Naive thymus-derived CD8-positive, alpha-beta T cell (primary cell): Measurements from ENCODE around the gene SPR. TPM values are rescaled to one million over a fixed set of nuclear protein-coding genes. Genes with fewer than 3 reads are reported as not detected.

ENCODE experiments used
- ATAC-seq, 2 donors: fragments of 150-1000 bp; cut with Tn5 transposase in 1 of 2; sonication (Bioruptor Pico), chemical (Tn5 transposase) in 1 of 2; 1 replicate in 1 of 2; 2 replicates in 1 of 2; pipeline ENCODE4 v1.10.0; 2021; ENCODE audit warnings: mild to moderate bottlenecking in 2 of 2, moderate library complexity in 2 of 2
- POLR2A ChIA-PET: fragments of 350-600 bp; sonication (Branson Sonifier 250); formaldehyde crosslinking; loops from one replicate; lab custom pipeline; 2021; ENCODE audit warnings: antibody characterized with exemption; lab: Charles Lee
- DNase-seq, 10 donors: peaks; one replicate each; pipeline versions ENCODE4 v3.0.0 to v3.0.0-alpha.2; 2020 to 2022
- H3K27ac Mint-ChIP-seq, 10 donors: one replicate each; pipeline ENCODE4 v1.8.0; 2020 to 2022; ENCODE audit warnings: mild to moderate bottlenecking in 10 of 10, mixed read lengths in 10 of 10, moderate library complexity in 4 of 10, inconsistent platforms in 1 of 10
- H3K27me3 Mint-ChIP-seq, 5 donors: one replicate each; pipeline ENCODE4 v1.8.0; 2021 to 2022; ENCODE audit warnings: mixed read lengths in 5 of 5
- H3K36me3 Mint-ChIP-seq, 3 donors: one replicate each; pipeline ENCODE4 v1.8.0; 2020 to 2022; ENCODE audit warnings: mixed read lengths in 3 of 3, mild to moderate bottlenecking in 2 of 3, inconsistent platforms in 1 of 3
- H3K4me1 Mint-ChIP-seq, 4 donors: one replicate each; pipeline ENCODE4 v1.8.0; 2021 to 2022; ENCODE audit warnings: mixed read lengths in 4 of 4
- H3K4me3 Mint-ChIP-seq, 10 donors: one replicate each; pipeline ENCODE4 v1.8.0; 2020 to 2022; ENCODE audit warnings: mild to moderate bottlenecking in 10 of 10, mixed read lengths in 10 of 10, moderate library complexity in 6 of 10, inconsistent platforms in 1 of 10
- H3K9me3 Mint-ChIP-seq, 9 donors: one replicate each; pipeline ENCODE4 v1.8.0; 2020 to 2022; ENCODE audit warnings: mixed read lengths in 9 of 9, mild to moderate bottlenecking in 3 of 9, inconsistent platforms in 1 of 9, moderate library complexity in 1 of 9
- polyA plus RNA-seq, 3 donors: library from polyadenylated mRNA; unstranded; fragments of 300-500 nt; fragmentation: Illumina TruSeq; gene quantifications; one replicate each; pipeline ENCODE4 v1.2.3, GENCODE V29; 2021
- total RNA-seq, 8 experiments: library from RNA in 2 of 8; stranded (reverse) in 2 of 8; gene quantifications; one replicate each; pipeline ENCODE4 v1.2.3 and lab custom pipeline; 2021 to 2026

SPR gene
- total and polyA plus RNA-seq, 5 experiments from 2014 or later: 0.52 to 1.8 (median 0.63) TPM; not detected in 2

DNA sequence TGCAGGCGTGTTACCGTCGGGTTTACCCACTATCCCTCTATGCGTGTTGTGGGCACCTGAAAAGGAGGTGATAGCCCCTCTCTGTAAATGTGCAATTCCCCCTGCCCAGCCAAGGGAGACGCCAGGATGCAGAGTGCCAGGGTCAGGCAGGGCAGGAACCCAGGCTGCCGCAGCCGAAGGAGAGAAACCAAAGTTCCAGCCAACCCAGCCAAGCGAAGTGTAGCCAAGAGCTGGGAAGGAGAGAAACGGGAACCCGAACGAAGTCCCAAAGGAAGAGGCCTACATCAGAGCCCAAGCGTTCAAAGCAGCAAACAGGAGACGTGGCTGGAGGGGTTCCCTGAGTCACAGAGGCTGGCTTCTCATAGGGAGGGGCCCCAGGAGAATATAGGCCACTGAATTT is 24.2 kb upstream of the SPR start:
- H3K27me3 Mint-ChIP-seq: peaks cover 31 to 69% (median 56%) of the 10 kb centered on the region in 5 donors
- H3K36me3 Mint-ChIP-seq: no peaks in the 10 kb centered on the region
- no peak for DNase-seq
- no peak overlapping the region for H3K27ac Mint-ChIP-seq
- peaks cover 5 to 14% (median 10%) of the 10 kb centered on the region in 4 donors for H3K4me1 Mint-ChIP-seq
- no peak for ATAC-seq
- POLR2A ChIA-PET: no interaction called here
- H3K4me3 Mint-ChIP-seq: peak overlapping the region in 2 of 10 donors; percentile 34 to 48
- no peaks in the 10 kb centered on the region for H3K9me3 Mint-ChIP-seq

DNA sequence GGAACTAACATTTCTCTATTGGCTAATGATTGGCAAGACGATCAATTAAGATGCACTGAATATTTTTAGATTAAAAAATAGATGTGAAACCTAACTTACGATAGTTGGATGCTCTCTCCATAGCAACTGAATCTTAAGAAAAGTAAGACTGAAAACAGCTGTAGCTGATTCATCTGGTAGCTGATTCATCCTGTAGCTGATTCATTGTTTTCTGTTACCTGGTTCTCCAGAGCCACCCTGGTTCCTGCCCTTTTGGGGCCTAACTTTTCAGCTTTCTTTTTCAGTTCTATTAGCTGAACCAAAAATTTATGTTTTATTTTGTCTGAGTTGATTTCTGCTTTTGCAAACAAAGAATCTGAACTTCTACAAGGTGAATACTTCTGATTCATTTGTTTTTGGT is 22.7 kb upstream of the SPR start:
- H3K27ac Mint-ChIP-seq: no peak overlapping the region
- H3K9me3 Mint-ChIP-seq: no peaks in the 10 kb centered on the region
- no peak for DNase-seq
- peaks cover 33 to 77% (median 56%) of the 10 kb centered on the region in 5 donors for H3K27me3 Mint-ChIP-seq
- POLR2A ChIA-PET: no interaction called here
- H3K4me3 Mint-ChIP-seq: no peak overlapping the region
- ATAC-seq: no peak
- H3K36me3 Mint-ChIP-seq: no peaks in the 10 kb centered on the region
- peaks cover 5 to 14% (median 10%) of the 10 kb centered on the region in 4 donors for H3K4me1 Mint-ChIP-seq

DNA sequence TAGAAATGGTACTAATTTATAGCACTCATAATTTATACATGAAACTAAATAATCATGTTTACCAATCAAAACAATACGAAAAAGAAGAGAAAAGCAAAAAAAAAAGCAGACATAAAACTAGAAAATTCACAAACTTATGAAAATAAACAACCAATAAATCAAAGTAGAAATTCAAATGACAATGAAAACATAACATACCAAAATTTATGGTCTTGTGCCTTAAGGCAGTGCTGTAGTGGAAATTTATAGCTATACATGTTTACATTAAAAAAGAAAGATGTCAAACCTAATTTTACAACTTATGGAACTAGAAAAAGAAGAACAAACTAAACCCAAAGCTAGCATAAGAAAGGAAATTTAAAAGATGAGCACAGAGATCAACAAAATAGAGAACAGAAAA is 16.1 kb upstream of the SPR start:
- no peaks in the 10 kb centered on the region for H3K4me1 Mint-ChIP-seq
- no peak overlapping the region for H3K4me3 Mint-ChIP-seq
- peaks cover 0 to 16% (median 8%) of the 10 kb centered on the region in 9 donors for H3K9me3 Mint-ChIP-seq
- ATAC-seq (no peak), DNase-seq (no peak)
- H3K27me3 Mint-ChIP-seq: peaks cover 15 to 56% (median 31%) of the 10 kb centered on the region in 5 donors
- H3K27ac Mint-ChIP-seq: no peak overlapping the region
- H3K36me3 Mint-ChIP-seq: peaks cover 0 to 12% (median 0%) of the 10 kb centered on the region in 3 donors
- POLR2A ChIA-PET: no interaction called here

DNA sequence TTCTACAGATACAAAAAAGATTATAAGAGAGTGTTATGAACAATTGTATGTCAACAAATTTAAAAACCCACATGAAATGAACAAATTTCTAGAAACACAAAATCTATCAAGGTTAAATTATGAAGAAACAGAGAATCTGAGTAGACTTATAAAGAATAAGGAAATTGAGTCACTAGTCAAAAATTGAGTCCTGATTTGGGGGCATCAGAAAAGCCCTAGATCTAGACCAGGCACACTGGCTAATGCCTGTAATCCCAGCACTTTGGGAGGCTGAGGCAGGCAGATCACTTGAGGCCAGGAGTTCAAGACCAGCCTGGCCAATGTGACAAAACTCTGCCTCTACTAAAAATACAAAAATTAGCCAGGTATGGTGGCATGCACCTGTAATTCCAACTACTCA is 15.3 kb upstream of the SPR start:
- ATAC-seq: no peak
- POLR2A ChIA-PET: no interaction called here
- Mint-ChIP-seq H3K27me3 (peaks cover 14 to 54% (median 22%) of the 10 kb centered on the region in 5 donors), H3K4me1 (no peaks in the 10 kb centered on the region), H3K27ac (no peak overlapping the region), H3K4me3 (no peak overlapping the region), H3K9me3 (peaks cover 0 to 16% (median 8%) of the 10 kb centered on the region in 9 donors), H3K36me3 (peaks cover 0 to 12% (median 0%) of the 10 kb centered on the region in 3 donors)
- DNase-seq: no peak

DNA sequence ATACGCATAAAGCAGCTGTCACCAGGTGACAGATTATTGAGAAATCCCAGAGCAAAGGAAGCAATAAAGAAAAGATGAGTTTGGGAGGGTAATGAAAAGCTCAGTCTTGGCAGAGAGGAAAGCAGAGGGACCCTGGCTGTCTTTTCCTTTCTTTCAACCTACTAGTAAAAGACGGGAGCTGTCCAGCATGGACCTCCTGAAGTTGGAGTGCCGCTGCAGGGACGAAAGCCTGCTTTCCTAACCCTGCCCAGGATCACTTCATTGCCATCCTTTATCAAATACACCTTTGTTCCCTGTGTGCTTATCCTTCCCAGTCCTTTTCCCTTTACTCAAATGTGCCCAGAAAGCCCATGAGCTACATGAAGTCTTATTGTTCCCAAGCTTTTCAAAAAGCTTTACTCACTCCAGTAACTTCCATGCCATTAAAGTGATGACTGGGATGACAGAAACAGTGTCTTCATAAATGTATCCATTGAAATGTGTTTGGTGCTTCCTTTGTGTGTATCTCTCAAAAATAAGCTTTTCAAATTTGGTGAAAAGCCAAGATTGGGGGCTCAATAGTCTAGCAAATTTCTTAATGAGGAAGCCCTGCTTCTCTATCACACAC is 3.7 kb upstream of the SPR start:
- POLR2A ChIA-PET: no interaction called here
- Mint-ChIP-seq H3K9me3 (peaks cover 0 to 2% (median 0%) of the 10 kb centered on the region in 9 donors), H3K4me3 (no peak overlapping the region), H3K27me3 (peaks cover 44 to 67% (median 56%) of the 10 kb centered on the region in 5 donors), H3K27ac (no peak overlapping the region), H3K4me1 (peaks cover 0 to 10% (median 7%) of the 10 kb centered on the region in 4 donors), H3K36me3 (peaks cover 0 to 6% (median 0%) of the 10 kb centered on the region in 3 donors)
- no peak for DNase-seq
- no peak for ATAC-seq

DNA sequence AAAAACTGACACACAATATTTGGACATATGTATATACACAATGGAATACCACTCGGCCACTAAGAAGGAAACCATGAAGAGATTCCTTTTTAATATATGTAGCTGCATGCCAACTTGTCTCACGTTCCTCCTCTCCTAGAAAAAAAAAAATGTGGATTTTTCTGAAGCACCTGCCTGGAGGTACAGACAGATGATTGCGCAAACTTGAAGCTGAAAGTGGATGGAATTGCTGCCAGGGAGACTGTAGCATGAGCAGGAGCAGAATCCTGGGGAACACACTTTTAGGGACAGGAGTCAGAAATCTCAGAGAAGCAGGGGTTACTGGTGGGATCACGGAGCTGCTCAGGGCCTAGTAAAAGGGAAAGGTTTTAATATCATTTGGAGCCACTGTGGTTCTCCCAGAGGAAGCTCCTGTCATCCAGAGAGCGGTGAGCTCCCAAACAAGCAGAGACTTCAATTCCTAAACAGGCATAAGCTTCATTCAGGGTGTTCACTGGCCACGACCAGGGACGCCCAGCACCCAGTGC is 640 bp upstream of the SPR start:
- H3K4me1 Mint-ChIP-seq: peaks cover 0 to 13% (median 8%) of the 10 kb centered on the region in 4 donors
- peak overlapping the region in 2 of 10 donors; percentile 54 to 76 for H3K27ac Mint-ChIP-seq
- peaks cover 0 to 6% (median 0%) of the 10 kb centered on the region in 3 donors for H3K36me3 Mint-ChIP-seq
- peaks cover 50 to 86% (median 64%) of the 10 kb centered on the region in 5 donors for H3K27me3 Mint-ChIP-seq
- peak overlapping the region; percentile 69 to 85 (median 80) for H3K4me3 Mint-ChIP-seq
- DNase-seq (no peak), ATAC-seq (no peak)
- peaks cover 0 to 2% (median 0%) of the 10 kb centered on the region in 9 donors for H3K9me3 Mint-ChIP-seq
- POLR2A ChIA-PET: no interaction called here

DNA sequence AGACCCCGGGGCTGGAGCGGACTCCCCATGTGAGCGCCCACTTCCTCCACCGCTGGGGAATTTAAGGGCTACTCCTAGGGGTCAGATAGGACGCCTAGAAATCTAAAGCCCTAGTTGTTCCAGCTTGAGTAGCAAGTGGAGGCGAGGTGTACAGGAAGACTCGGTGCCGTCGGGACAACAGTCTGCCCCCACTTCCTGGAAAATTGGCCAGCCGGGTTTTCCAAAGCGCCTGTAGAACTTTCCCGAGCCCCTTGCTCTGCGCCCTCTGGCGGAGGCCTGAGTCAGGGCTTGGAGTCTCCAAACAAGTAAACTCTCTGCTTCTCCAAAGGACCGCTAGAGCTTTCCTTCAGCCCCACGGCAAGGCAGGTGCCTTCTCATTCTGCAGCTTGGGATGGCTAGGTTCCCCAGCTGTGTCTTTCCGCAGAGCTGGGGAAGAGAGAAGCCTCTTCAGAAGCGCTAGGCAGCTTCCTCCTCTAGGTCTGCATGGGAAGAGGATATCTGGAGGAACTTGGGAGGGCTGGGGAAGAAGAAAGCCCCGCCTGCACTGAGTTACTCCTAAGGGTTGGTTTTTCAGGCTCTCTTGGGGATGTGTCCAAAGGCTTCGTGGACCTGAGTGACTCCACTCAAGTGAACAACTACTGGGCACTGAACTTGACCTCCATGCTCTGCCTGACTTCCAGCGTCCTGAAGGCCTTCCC is 681 bp downstream of the SPR start:
- peaks cover 46 to 82% (median 57%) of the 10 kb centered on the region in 5 donors for H3K27me3 Mint-ChIP-seq
- H3K9me3 Mint-ChIP-seq: peaks cover 0 to 2% (median 0%) of the 10 kb centered on the region in 9 donors
- POLR2A ChIA-PET: no interaction called here
- H3K4me3 Mint-ChIP-seq: peak overlapping the region; percentile 74 to 86 (median 81)
- H3K36me3 Mint-ChIP-seq: no peaks in the 10 kb centered on the region
- no peak overlapping the region for H3K27ac Mint-ChIP-seq
- peak; percentile 50 to 54 for ATAC-seq
- peak in 8 of 10 donors; percentile 23 to 73 (median 36) for DNase-seq
- peaks cover 0 to 13% (median 8%) of the 10 kb centered on the region in 4 donors for H3K4me1 Mint-ChIP-seq

DNA sequence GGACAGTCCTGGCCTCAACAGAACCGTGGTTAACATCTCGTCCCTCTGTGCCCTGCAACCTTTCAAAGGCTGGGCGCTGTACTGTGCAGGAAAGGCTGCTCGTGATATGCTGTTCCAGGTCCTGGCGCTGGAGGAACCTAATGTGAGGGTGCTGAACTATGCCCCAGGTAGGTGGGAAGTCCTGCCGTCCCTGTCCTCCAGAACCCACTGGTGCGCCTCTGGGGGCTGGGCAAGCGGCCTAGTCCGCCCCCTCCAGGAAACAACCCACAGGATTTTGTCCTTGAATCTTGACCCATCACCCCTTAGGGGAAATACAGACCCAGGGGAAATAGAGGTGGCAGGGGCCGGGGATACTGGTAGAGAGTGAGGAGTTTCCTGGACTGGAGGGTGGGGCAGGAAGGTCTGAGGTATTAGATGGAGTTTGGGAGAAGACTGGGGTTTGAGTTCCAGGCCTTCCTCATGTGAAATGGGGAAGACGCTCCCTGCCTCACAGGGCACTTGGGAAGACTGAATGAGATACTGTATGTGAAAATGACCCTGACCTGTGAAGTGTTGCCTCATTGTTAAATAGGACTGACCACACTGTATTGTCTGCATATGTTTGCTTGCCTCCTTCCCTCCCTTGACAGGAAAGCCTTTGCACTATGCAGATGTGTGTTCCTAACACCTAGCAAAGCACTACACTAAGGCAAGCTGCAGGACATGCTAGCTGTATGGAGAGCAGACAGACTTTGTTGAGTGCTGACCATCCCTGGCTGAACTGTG is 1.4 kb downstream of the SPR start:
- Mint-ChIP-seq H3K4me3 (peak overlapping the region in 6 of 10 donors; percentile 5 to 84 (median 76)), H3K36me3 (no peaks in the 10 kb centered on the region), H3K27me3 (peaks cover 42 to 81% (median 49%) of the 10 kb centered on the region in 5 donors), H3K4me1 (peaks cover 0 to 13% (median 8%) of the 10 kb centered on the region in 4 donors), H3K27ac (no peak overlapping the region), H3K9me3 (no peaks in the 10 kb centered on the region)
- POLR2A ChIA-PET: no interaction called here
- DNase-seq (no peak), ATAC-seq (no peak)

DNA sequence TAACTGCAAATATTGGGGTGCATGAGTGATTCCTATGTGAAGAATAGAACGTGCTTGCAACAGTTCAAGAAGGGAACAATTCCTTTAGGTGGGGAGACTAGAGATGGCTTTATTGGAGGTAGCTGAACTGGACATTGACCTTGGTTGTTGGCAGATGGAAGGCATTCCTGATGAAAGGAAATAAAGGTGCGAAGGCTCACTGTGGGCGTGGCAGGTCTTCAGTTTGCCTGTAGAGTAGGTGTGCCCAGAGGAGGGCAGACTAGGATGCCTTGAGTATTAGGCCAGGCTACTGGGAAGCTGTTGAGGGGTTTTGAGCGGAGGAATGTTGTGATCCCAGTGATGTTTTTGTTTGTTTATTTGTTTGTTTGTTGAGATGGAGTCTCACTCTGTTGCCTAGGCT is 2.8 kb downstream of the SPR start:
- DNase-seq (no peak), ATAC-seq (no peak)
- no peak overlapping the region for H3K27ac Mint-ChIP-seq
- peaks cover 0 to 13% (median 8%) of the 10 kb centered on the region in 4 donors for H3K4me1 Mint-ChIP-seq
- H3K36me3 Mint-ChIP-seq: no peaks in the 10 kb centered on the region
- POLR2A ChIA-PET: no interaction called here
- peaks cover 33 to 85% (median 45%) of the 10 kb centered on the region in 5 donors for H3K27me3 Mint-ChIP-seq
- no peaks in the 10 kb centered on the region for H3K9me3 Mint-ChIP-seq
- no peak overlapping the region for H3K4me3 Mint-ChIP-seq

DNA sequence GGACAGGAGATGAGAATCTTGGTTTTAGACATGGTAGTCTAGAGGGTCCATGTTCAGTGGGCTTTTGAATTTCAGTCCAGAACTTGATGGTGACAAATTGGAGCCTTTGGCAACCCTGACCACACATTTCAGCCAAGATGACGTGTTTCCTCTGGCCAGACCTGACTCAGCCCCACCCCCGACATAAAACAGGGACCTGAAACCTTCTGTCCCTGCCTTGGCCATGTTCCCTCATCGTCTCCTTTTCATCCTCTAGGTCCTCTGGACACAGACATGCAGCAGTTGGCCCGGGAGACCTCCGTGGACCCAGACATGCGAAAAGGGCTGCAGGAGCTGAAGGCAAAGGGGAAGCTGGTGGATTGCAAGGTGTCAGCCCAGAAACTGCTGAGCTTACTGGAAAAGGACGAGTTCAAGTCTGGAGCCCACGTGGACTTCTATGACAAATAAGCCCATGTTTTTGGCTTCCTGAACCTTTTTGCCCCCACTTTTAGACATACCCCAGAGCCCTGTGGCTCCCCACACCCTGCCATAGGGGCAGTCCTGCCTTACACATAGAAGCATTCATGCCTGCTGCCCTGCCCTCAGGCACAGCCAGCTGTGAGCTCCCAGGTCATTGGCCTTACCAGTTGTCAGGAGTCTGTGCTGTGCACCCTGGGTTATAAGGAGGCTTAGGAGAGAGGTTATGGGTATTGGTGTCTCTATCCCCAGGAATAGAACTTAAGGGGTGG is 4.0 kb downstream of the SPR start:
- peak overlapping the region in 1 of 10 donors; percentile 19 for H3K27ac Mint-ChIP-seq
- peaks cover 28 to 85% (median 54%) of the 10 kb centered on the region in 5 donors for H3K27me3 Mint-ChIP-seq
- no peak overlapping the region for H3K4me3 Mint-ChIP-seq
- DNase-seq (no peak), ATAC-seq (no peak)
- peaks cover 5 to 16% (median 13%) of the 10 kb centered on the region in 4 donors for H3K4me1 Mint-ChIP-seq
- POLR2A ChIA-PET: no interaction called here
- H3K9me3 Mint-ChIP-seq: no peaks in the 10 kb centered on the region
- no peaks in the 10 kb centered on the region for H3K36me3 Mint-ChIP-seq

DNA sequence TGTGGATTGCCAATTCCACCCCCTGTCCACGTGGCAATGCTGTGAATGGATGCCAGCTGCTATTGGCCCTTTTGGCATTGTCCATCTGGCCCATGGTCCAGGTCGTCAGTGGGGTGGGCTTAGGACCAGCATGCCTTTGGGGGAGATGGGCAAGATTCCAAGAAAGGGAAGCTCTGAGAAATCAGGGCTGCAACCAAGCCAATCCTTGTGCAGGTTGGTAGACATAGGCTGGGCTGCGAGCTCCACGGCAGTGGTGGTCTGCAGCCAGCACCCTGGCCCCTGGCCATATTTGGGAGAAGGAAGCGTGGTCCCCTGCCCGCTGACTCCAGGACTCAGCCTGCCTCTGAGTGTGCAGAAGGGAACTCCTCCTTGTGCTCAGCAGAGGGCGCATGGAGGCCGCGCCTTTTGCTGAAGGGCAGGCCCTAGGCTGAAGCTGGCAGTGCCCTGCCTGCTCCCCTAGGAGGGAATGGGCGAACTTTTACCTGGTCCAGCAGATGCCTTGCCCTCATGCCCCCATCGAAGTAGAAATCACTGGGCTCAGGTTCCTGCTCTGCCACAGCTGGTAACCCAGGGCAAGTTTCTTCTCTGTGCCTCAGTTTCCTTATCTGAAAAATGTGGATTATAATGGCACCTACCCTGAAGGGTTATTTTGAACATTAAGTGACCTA is 5.4 kb downstream of the SPR start:
- DNase-seq: peak; percentile 25 to 75 (median 46)
- Mint-ChIP-seq H3K36me3 (no peaks in the 10 kb centered on the region), H3K4me3 (no peak overlapping the region), H3K27me3 (peaks cover 26 to 89% (median 56%) of the 10 kb centered on the region in 5 donors), H3K9me3 (no peaks in the 10 kb centered on the region), H3K27ac (no peak overlapping the region), H3K4me1 (peaks cover 5 to 14% (median 9%) of the 10 kb centered on the region in 4 donors)
- POLR2A ChIA-PET: no interaction called here
- peak; percentile 84 to 93 for ATAC-seq
